A204.1 (cell line): Measurements from ENCODE around the gene ARHGEF37.
A peak's percentile ranks its signal among the peaks of the same experiment; 100 is the strongest.

ENCODE experiments used
- FAIRE-seq: peaks from 2 replicates; lab custom pipeline; 2012; peaks lifted over from hg19 to GRCh38; lab: Jason Lieb, UNC

ARHGEF37 gene

GRCh38 chr5:149629421-149629820 lies 48.1 kb downstream of the ARHGEF37 start:
- FAIRE-seq = no peak

GRCh38 chr5:149630337-149630736 lies 49.0 kb downstream of the ARHGEF37 start:
- no peak for FAIRE-seq

GRCh38 chr5:149631506-149631905 lies 50.2 kb downstream of the ARHGEF37 start:
- no peak for FAIRE-seq

DNA sequence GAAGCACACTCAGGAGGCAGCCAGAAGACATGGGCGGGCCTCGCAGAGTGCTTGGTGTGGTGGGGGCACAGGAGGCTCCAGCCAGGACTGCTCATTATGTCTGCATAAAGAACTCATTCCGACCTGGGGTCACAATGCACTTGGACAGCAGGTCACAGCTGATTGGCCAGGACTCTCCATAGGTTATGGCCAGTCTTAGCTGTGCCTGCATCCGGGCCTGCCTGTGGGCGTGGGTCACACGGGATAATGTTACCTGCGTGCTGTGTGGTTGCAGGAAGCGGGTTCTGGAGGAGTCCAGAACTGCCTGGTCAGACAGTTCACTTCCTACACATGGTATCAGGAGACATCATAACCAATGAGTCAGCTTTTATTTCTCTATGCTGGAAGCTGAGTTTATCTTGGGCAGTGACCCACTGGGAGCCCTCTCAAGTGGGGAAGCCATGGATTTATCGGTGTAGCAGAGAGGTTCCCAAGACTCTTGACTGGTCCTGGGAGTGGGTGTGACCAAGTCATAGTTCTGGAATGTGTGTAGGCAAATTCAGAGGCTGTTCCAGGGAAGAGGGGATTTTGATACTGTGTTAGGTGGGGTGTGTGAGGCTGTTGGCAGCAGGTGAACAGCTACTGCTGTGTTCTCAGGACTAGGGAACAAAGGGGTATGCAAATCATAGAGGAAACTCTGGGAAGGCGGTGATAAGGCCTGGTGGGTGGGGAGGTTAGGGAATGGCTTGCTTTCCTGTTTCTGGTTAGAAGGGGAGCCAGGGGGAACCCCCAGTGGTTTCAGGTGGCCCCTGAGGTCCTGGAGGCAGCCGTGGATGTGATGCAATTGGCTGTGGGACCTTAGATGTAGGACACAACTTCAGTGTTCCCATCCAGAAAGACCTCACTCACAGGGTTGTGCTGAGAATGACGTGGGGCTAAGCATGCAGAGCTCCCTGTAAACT lies 51.3 kb downstream of the ARHGEF37 start:
- no peak for FAIRE-seq

DNA sequence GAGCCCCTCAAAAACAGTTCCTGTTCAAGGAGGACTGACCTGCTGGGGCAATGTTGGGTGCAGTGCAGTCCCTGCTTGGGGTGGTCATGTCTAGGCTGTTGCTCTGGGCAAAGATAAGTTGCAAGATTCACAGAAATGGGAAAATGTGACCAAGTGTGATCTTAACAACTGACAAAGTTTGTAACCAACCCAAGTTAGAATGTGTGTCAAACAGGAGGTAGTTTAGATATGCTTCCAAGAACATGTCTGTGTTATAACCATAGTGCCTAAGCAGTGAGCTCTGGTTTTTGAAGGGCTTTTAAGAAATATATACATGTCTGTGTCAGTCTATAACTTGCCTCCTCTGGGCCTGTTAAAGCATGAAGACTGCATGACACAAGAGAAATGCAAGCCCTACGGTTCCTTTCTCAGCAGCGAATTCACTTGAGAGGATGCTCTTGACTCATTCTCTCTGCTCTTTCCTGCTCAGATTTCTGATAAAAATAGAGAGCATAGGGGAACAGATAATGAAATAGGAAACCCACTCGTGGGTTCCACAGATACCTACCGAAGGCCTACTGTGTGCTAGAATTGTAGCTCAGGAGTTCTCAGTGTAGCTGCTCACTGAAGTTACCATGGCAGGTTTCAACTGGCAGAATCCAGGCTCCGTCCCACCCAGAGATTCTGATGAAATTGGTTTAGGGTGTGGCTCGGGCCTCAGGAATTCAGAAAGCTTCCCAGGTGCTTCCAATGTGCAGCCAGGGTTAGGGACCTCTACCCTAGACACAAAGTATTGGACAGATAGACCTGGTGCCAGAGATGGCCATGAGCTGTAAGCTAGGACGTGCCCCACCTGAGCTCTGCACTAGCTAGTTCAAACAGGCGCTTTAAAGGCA lies 52.4 kb downstream of the ARHGEF37 start:
- no peak for FAIRE-seq

GRCh38 chr5:149635394-149635793 lies 54.1 kb downstream of the ARHGEF37 start:
- FAIRE-seq = no peak

DNA sequence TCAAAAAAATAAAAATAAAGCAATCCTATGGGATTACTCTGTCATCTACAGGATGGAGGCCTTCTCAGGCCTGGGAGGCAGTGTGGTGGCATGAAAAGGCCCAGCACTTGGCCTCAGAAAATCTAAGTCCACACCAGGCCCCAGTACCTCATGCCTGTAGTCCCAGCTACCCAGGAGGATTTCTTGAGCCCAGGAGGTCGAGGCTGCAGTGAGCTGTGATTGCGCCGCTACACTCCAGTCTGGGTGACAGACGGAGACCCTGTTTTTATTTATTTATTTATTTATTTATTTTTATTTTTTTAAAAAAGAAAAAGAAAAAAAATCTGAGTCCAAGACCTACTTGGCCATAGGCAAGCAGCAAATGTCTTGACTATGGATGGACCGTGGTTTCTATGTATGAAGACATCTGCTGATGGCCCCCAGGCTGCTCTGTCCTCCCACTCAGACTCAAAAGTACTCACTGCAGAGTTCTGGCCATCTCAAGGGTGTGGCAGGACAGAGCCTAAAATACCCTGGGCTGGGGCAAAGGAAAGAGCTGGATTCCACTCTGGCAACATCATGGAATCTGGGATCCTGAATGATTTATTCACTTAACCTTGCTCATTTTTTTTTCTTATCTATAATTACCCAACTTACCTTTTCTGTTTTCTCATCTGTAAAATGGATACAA lies 55.0 kb downstream of the ARHGEF37 start:
- FAIRE-seq = no peak

GRCh38 chr5:149636861-149637246 lies 55.6 kb downstream of the ARHGEF37 start:
- FAIRE-seq = peak; percentile 40

DNA sequence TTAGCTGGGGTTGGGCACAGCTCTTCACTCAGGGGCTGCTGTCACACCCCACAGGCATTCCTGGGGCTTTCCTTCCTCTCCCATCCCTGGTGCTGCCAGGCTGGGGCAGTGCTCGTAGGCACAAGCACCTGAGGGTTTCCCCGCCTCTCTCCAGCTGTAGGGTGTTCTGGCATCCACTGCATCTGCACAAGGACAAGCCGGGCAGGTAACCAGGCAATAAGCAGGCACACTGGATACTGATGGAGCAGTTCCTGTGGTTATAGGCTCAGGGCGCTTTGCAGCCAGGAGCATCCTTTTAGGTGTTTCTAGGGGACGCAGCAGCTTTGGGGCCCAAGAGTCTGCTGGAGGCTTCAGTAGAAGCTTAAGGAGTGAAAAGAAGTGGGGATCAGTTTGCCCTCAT lies 56.8 kb downstream of the ARHGEF37 start:
- FAIRE-seq = no peak

DNA sequence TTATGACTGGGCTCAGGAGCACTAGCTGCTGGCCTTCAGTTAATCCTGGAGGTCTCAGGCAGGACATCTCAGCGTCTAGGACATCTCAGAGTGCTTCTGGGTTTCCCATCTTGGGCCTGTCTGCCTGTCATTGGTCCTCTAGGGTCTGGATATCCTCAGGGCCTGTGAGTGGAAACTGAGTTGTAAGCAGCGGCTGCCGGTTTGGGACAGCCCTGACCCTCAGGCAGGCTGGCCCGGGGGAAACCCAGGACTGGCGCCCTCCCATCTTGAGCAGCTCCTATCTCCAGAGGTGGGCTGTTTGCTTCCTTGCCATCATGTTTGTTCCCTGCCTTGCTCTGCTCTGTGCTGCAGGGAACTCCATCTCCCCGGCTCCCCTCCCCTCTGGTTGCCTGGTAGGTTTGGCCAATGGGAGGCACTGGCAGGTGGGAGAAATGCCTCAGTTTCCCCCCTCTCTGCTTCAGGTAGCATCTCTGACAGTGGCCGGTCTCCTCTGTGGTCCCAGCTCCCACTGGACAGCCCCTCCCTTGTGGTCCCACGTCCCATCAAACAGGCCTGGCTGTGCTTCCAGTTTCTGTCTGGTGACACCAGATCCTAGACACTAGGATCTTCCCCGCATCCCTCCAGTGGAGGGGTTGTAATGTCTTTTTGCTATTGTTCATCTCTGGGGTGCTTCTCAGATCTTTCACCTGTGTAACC lies 57.4 kb downstream of the ARHGEF37 start:
- FAIRE-seq = no peak

DNA sequence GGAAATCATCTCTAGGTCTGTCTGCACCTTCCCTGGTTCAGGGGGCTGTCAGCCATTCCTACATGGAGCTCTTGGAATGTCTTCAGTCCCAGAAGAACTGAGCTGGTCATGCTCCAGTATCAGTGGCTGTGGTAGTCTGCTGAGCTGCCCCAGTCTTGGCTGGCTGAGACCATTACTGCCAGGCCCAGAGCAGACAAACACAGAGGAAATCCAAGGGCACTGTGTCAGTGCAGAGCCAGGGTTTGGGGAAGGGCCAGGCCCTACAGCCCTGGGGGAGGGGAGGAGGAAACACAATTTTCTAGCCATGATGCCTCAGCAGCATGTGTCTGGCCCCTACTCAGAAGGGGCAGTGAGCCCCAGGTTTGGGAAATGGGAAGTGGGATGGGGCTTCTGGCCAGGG lies 58.4 kb downstream of the ARHGEF37 start:
- FAIRE-seq = no peak

DNA sequence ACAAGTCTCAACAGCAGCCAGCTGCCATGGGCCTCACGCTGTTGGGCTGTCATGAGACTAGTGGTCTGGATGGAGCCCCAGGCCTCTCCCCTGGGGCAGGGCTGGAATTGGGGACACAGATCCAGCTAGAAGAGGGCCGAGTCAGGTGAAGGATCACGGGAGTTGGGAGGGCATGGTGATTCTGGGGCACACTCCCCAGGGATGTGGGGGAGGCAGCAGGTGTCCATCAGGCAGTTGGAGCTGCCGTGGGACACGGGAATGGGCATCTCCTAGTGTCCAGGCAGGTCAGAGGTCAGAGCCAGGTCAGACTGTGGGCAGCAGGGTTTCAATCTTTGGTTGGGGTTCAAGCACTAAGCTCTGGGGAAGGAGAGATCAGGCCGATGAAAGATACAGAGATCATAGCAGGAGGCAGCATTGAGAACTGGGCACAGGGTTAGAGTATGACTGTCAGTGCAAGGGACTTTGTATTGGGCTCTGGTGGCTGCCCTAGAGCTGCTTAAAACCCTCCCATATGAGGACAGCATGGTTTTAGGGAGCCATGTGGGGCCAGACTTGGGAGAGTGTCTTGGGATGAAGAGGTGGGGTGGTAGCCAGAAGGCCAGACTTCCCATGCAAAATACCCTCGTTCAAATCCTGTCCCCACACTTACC lies 59.2 kb downstream of the ARHGEF37 start:
- no peak for FAIRE-seq

DNA sequence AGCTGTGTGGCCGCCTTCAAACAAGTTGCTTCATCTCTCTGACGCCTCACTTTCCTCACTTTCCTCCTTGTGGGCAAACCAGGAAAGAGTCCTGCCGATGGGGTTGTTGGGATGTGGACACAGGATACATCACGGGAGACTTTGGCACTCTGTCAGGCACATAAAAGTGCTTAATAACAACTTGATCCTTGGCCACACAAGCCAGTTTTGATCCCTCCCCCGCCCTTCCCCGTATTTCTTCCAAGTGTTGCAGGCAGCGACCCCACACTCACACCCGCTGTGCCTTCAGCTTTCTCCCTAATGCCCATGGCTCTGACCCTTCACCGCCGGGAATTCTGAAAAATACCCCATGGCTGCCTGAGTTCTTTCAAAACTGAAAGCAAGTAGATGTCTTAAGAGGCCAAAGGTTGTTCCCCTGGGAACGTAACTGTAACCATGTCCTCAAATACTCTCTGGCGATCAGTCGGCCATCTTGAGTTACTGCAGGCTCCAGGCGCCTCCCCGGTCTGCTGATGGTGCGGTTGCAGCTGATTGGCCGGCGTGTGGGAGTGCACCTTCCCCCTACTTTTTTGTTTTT lies 59.8 kb downstream of the ARHGEF37 start:
- no peak for FAIRE-seq

- no peak for FAIRE-seq
These were observed 60.3 kb downstream of the ARHGEF37 start for GRCh38 chr5:149641600-149641999.

- FAIRE-seq = no peak
These were observed 62.5 kb downstream of the ARHGEF37 start for GRCh38 chr5:149643781-149644180.

GRCh38 chr5:149644629-149645028 lies 63.3 kb downstream of the ARHGEF37 start:
- FAIRE-seq = no peak

- no peak for FAIRE-seq
These were observed 63.9 kb downstream of the ARHGEF37 start for GRCh38 chr5:149645236-149645635.

GRCh38 chr5:149645725-149646124 lies 64.4 kb downstream of the ARHGEF37 start:
- FAIRE-seq = no peak

DNA sequence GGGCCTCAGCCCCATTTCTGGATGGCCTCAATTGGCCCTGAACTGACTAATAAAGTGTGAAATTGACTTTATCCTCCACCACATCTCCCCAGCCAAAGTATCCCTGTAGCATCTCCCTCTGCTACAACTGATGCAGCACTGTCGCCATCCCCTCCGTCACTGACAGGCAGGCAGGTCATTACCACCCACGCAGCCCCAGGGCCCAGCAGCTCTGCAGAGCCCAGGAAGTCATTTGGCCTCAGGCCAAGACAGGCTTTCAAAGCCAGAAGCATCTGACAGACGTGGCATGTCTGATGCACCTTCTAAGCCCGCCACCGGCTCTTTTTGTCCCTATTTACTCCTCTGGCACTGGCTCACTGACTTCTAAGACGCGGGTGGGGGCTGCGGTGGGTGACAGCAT lies 65.3 kb downstream of the ARHGEF37 start:
- FAIRE-seq = no peak

GRCh38 chr5:149647334-149647733 lies 66.0 kb downstream of the ARHGEF37 start:
- no peak for FAIRE-seq
